CD4-positive, alpha-beta T cell treated with Interleukin-1 beta for 1 hour (primary cell): ENCODE results near the gene ECT2.
"Not testable (repeated sequence)": the region's sequence is repeated elsewhere in the genome, so short reads cannot be mapped to it uniquely, and the experiment has no call there.

Experiments
- DNase-seq, 2 donors: peaks; one replicate each; pipeline ENCODE4 v3.0.0-alpha.2; 2020 to 2022

ECT2 gene

DNA sequence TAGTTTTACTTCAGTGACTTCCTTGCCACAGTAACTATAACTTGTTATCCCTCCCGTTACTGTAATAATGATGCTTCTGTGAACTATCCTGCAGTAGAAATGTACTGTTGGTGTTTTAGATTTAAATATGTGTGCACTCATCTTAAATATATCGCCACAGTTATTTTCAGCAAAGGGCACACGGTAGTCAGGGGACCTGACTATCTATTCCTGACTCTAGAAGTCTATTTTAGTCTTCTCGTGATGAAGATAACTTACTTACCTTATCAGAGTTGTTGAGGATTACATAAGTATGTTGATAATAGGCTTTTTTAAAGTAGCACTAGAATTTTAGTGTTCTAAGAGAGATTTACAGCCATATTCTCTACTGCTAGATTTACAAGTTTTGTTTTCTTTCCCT, 65.3 kb downstream of the ECT2 start:
- no peak for DNase-seq

DNA sequence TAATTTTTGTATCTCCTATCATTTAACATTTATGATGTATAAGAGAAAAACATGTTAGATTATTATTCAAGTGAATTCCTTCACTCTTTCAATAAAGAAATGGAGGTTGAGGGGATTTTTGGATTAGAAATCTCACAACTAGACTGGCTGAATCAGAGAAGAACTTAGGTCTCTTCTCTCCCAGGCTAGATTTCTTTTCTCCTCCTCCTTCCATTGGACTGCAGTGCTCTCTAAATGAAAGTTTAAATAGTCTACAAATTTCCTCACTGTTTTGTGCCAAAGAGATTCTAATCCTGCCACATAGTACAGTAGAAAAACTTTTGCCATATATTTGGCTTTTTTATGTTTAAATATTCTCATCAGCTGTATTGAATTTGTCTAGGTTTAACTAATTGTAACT, 65.8 kb downstream of the ECT2 start:
- no peak for DNase-seq

DNA sequence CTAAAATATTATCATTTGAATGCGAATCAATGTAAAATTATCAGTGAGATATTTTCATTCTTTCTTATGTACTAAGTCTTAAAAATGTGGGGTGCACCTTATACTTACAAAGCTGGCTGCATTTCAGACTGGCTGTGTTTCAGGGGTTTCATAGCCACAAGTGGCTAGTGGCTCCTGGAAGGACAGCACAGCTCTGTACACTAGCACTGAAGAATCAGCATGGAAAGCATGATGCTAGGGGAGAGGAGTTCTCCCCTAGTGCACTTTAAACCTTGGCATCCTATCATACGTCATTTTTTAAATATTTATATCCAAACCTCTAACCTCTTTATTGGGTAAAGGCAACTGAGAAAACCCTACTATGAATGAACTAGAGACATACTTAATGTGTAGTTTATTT, 66.4 kb downstream of the ECT2 start:
- DNase-seq, result no peak

DNA sequence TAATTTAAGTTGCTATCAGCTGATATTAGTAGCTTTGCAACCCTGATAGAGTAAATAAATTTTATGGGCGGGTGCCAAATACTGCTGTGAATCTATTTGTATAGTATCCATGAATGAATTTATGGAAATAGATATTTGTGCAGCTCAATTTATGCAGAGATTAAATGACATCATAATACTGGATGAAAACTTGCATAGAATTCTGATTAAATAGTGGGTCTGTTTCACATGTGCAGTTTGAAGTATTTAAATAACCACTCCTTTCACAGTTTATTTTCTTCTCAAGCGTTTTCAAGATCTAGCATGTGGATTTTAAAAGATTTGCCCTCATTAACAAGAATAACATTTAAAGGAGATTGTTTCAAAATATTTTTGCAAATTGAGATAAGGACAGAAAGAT, 70.0 kb downstream of the ECT2 start:
- DNase-seq, result no peak

DNA sequence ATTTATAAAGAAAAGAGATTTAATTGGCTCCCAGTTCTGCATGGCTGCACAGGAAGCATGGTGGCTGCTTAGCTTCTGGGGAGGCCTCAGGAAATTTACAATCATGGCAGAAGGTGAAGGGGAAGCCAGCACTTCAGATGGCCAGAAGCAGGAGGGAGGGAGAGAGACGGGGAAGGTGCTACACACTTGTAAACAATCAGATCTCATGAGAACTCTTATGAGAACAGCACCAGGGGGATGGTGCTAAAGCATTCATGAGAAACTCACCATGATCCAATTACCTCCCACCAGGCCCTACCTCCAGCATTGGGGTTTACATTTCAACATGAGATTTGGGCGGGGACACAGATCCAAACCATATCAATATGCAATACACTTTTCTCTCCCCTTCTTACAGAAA, 73.7 kb downstream of the ECT2 start:
- DNase-seq, result no peak

DNA sequence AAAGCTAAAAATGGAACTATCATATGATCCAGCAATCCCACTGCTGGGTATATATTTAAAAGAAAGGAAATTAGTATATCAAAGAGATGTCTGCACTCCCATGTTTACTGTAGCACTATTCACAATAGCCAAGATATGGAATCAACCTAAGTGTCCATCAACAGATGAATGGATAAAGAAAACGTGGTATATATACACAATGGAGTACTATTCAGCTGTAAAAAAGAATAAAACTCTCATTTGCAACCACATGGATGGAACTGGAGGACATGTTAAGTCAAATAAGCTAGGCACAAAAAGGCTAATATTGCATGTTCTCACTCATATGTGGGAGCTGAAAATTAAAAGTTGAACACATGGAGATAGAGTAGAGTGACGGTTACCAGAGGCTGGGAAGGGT, 76.7 kb downstream of the ECT2 start:
- not testable (repeated sequence) for DNase-seq

DNA sequence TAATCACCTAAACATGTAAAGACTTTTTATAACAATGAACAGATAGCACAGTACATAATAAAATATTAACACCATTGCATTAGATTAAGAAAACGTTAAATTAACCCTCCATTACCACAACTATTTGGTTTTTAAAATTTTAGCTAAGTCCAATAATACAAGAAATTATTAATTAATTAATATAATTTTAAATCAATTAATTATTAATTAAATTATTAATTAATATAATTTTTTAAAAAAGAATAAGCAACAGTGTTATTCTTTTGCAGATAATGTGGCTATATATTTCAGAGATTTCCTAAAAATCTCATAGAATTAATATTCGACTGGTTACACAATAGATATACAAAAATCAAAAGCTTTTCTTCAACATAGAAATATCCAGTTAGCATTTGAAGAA, 82.5 kb downstream of the ECT2 start:
- DNase-seq, result no peak

DNA sequence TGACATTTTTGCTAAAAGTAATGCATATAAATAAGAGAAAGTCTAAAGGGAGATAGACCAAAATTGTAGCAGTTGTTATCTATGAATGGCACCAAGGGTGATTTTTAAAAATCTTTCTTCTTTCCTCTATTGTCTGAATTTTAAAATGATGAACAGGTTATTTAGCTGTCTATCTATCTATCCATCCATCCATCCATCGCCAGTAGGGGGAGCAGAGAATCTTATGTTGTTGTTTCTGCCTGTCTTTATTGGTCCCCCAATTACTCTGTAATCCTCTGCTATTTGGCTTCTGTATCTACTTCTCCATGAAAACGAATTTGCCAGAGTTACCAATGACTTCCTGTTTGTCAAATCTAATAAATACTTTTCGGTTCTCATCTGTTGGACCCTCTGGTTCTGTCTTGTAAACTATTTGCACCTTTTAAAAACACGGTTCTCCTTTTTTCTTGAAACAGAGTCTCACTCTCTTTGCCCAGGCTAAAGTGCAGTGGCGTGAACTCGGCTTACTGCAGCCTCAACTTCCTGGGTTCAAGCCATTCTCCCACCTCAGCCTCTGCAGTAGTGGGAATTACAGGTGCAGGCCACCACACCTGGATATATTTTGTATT, 86.0 kb downstream of the ECT2 start:
- DNase-seq, result peak in 1 of 2 donors; percentile 7

DNA sequence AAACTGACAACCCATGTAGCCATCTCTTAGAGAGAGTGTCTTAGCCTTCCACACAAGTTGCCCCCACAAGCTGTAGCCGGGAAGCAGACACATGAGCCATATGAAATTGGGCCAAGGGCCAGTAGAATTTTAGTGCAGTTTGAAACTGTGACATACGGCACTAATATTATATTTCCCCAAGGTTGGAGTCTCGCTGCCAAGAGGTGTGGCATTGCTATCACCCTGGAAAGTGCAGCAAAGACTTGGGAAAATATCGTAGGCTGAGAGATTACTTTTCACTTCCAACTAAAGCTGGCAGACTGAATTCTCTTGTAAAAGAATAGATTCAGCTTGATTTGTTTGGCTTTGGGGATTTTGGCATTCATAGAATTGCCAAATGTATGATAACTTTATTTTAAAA, 89.2 kb downstream of the ECT2 start:
- no peak for DNase-seq

DNA sequence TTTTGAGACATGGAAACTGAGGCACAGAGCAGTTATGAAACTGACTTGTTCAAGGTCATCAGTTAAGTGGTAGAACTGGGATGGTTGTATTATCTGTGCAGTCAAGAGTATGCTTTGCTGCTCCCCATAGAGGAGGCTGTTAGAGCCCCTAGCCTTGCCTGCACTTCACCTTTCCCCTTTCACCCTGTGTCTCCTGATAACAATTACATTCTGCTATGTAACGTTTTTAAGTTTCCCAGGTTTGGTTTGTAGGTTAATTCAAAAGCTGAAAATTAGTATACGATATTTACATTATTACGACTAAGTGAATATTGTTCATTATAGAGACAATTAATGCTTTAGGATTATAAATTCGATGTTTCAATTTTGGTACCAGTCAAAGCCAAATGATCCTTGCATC, 89.9 kb downstream of the ECT2 start:
- no peak for DNase-seq

DNA sequence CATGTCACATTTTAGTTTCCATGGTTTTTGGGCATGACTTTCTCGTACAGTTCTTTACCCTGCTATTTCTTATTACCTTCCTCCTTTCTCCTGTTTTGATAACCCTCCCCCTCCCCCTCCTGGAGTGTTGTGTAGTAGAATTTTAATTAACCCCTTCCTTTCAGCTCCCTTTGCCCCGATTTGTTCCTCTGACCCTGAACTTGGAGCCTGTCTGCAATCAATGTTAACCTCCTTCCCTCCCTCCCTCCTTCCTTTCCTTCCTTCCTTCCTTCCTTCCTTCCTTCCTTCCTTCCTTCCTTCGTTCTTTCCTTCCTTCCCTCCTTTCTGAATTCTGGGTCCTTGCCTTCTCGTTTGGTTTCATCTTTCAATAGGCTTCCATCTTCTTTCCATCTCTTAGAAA, 90.4 kb downstream of the ECT2 start:
- DNase-seq, result no peak

DNA sequence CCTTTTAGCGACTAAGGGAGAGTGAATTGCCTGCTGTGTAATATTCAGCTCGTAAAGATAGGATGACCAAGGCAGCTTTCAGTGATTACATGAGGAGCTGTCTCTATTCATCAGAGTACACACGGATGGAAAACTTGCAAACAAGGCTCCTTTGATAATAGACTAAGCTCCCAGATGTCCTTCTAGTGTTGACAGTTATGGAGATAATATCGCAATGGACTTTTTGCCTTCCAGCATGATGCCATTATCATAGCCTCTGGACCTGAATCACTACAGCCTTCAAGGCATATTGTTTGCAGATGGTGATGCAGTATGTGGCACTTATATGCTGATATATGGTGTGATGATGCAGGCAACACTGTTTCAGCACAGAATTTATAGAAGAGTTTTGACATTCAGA, 93.9 kb downstream of the ECT2 start:
- no peak for DNase-seq

DNA sequence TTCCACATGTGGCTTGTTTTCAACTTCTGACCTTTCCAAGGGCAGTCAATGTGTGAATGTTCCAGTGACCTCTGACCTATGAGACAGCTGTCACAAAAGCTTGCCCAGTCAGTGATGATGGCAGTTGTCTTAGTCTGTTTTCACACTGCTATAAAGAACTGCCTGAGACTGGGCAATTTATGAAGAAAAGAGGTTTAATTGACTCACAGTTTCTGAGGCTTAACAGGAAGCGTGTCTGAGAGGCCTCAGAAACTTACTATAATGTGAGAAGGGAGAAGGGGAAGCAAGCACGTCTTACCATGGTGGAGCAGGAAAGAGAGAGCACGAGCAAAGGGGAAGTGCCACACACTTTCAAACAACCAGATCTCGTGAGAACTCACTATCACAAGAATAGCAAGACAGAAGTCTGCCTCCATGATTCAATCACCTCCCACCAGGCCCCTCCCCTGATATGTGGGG, 95.6 kb downstream of the ECT2 start:
- no peak for DNase-seq

DNA sequence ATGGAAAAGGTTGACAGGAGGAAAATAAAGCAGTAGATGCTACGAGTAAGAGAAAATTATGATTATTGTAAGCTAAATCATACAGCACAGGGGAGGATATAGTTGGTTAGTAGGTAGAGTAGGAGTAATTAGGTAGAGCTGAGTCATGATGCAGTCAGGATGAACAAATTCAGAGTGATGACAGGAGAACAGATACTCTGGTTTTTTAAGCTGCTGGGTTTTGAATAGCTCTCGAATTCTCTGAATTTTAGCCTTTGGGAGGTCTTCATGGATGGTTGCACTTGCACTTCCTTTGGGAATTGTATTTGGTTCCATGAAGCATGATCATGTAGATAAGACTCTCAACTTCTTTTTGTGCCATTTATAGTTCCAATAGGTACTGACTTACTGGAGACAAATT, 96.2 kb downstream of the ECT2 start:
- no peak for DNase-seq

DNA sequence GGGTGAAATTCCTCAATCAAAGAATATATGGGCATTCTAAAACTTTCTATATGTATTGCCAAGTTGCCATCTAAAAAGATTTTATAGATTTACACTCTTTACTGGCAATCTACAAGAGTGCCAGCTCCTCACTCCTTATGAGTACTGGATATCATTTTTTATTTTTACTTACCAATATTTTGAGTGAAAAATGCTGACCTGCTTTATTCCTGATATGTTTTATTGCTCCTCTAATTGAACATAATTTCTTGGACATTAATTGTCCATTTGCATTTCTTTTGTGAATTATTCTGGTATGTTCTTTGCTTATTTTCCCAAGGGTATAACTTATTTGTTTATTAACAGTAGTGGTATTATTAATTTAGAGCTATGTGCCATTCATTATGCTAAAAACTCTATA, 96.8 kb downstream of the ECT2 start:
- no peak for DNase-seq

DNA sequence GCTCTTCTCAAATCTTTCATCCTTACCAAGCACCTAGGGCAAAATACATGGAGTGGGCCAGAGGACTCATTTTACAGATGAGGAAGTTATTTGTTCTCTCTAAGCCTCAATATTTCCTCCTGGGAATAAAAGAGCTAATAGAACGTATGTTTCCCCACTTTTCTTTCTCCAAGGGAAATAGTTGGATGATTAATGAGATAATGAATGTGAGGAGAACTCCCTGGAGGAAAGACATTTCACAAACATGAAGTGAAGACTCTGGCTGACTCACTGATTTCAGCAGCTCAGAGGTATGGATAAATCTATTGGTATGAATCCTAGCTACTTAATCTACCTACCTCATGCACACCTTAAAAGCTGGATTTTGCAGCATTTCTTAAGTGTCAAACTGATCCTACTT, 98.4 kb downstream of the ECT2 start:
- DNase-seq, result no peak

DNA sequence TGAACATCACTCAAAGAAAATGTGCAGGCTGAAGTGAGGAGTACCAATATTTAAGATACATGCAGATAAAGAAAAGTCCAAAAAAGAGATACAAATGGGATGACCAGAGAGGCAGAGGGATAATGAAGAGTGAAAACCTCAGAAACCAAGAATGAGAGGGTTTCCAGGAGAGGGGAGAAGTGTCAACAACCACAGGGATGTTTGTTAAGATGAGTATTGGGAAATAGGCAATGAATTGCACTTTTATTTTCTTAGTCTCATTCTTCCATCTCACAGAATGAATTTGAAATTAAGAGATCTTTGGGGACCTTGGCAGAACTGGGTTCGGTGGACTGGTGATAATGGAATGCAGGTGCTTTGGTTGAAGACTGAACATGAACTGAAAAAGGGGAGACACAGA, 102.5 kb downstream of the ECT2 start:
- no peak for DNase-seq

DNA sequence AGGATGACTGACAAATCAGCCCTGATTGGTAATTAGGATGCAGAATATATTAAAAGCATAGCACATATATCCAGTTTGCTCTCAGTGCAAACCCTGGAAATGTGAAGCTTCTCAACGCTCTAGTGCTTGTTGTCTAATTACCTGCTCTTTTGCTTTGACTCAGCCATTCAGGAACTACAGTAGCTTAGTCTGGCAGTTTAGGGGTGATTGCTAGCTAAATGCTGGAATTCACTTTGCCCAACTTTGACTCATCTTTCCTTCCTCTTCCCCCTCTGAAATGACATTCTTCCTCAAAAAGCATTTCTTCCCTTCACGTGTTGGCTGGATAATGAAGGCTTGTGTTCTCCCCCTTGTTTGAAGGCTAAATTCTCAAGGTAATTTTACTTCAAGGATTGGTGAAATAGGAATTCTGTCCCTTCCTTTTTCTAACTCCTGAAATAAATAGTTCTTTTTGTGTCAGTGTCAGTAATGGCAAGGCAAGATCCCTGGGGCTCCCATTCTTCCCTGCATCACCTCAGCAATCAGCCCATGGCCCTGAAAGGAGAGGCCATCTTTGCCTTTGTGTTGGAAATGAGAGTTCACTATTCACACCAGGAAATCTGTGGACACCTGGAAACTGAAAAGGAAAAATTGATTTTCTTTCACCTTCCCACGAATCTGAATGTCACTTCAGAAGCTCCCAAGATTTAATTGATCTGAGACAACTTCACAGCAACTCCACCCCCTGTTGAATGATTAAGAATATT, 103.6 kb downstream of the ECT2 start:
- no peak for DNase-seq

DNA sequence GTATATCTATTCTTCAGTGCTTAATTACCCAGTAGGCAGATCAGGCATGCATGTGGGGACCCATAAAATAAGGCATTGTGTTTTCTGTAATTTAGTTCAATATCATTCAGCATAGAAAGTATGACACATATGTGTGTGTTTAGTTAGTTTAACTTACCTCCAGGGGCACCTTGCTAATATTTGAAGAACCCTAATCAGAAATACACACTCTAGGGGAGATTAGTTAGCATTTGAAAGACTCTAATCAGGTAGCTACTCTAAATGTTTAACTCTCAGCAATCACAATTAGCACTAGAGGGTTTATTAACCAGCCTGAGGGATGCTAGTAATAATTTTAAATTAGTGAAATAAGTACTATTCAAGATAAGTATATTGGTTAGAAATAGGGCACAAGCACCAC, 104.5 kb downstream of the ECT2 start:
- DNase-seq, result no peak

DNA sequence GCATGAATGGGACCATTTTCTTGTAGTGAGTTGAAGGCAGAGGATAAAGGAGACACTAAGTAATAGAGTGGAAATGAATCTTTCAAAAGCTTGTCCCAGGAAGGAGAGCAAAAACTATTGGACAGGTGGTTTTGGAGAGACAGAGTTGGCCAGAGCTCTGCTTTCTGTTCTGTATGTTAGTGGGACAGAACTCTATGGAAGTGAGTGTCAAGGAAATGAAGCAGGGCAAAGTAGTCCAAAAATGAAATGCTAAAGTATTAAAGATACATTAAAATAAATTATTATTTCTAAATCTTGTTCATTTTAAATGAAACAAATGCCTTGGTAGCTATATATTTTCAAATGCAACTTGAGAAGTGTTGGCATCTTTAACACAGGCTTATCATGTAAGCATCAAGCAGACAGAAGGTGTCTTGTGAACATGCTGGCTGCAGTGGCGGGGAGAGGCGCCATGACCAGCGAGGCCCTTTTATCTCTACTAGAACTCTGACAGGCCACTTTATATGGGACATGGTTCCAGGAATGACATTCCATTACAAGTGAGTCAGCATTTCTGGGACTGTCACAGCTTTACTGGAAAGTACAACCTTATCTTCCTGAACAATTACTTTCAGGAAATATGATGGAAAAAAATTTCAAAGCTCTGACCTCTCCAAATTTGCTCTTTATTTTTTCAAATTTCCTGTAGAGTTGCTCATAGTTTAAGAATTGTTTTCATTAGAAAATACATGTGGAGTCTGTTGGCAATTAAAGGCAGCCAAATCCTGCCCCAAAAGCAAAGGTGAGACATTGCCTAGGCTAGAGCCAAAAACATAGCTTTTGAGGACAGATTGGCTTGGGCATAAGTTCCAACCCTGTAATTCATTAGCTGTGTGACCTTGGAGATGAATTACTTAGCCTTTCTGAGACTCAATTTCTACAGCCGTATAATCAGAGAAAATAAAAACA, 106.5 kb downstream of the ECT2 start:
- no peak for DNase-seq

DNA sequence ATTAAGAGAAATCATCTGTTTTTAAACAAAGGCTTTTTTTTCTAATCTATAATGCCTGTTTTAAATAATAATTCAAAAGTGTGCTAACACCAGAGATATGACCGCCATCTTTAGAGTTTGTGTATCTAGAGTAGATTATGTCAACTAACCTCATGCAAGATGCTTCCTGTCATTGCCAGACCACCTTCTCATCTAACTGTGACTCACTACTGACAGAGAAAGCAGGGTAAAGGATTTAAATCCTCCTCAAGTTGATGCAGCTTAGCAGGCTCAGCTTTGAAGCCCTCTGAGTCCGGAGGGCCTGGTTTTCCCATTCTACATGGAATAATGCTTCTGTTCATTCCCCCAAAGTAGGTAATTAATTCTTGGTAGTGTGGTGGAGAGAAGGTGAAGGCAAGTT, 108.5 kb downstream of the ECT2 start:
- DNase-seq, result no peak

DNA sequence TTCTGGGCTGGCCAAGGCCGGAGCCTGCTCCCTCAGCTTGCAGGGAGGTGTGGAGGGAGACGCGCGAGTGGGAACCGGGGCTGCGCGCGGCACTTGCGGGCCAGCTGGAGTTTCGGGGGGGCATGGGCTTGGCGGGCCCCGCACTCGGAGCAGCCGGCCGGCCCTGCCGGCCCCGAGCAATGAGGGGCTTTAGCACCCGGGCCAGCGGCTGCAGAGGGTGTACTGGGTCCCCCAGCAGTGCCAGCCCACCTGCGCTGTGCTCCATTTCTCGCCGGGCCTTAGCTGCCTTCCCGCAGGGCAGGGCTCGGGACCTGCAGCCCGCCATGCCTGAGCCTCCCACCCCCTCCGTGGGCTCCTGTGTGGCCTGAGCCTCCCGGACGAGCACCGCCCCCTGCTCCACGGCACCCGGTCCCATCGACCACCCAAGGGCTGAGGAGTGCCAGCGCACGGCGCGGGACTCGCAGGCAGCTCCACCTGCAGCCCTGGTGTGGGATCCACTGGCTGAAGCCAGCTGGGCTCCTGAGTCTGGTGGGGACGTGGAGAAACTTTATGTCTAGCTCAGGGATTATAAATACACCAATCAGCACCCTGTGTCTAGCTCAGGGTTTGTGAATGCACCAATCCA, 116.3 kb downstream of the ECT2 start:
- DNase-seq, result not testable (repeated sequence)

DNA sequence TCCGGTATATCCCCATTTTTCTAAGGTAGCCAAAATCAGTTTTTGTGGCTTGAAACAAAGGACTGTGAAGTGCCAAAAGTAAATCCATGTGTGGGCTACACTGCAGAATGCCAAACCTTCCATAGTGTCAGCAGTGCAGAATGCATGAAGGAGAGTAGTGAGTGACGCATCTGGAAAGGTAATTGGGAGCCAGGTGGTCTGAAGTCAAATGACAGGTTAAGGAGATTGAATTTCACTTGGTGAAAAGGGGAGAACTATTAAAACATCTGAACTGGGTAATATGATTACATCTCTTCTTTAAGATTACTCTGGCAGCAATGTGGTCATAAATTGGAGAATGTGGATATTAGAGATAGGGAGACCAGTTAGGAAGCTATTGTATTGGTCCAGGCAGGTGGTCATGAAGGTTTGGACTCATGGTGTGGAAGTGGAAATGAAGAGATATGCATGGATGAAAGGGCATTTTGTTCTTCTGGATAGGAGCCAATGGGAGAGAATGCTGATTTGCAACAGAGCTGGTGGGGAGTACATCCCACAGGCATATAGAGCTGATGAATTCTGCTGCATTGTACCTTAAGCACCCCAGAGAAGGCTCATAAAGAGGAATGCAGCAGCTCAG, 118.2 kb downstream of the ECT2 start:
- DNase-seq, result no peak
